Endothelial cell (in vitro differentiated cells): ENCODE measurements around the gene TOB2. TPM values are rescaled to one million over a fixed set of nuclear protein-coding genes. Genes with fewer than 3 reads are reported as not detected.

Source experiments
- DNase-seq: peaks from one replicate; pipeline ENCODE4 v3.0.0; 2021; ENCODE audit warnings: low spot score
- H3K27ac Mint-ChIP-seq: one replicate; pipeline ENCODE4 v1.8.0; 2021; ENCODE audit warnings: mixed read lengths, inconsistent platforms; ENCODE audit not compliant: unreplicated experiment
- H3K27me3 Mint-ChIP-seq: one replicate; pipeline ENCODE4 v1.8.0; 2021; ENCODE audit warnings: mild to moderate bottlenecking, moderate library complexity, mixed read lengths, inconsistent platforms; ENCODE audit not compliant: unreplicated experiment
- H3K36me3 Mint-ChIP-seq: one replicate; pipeline ENCODE4 v1.8.0; 2021; ENCODE audit warnings: mild to moderate bottlenecking, low read depth, mixed read lengths, inconsistent platforms; ENCODE audit not compliant: unreplicated experiment
- H3K4me1 Mint-ChIP-seq: one replicate; pipeline ENCODE4 v1.8.0; 2021; ENCODE audit warnings: mild to moderate bottlenecking, mixed read lengths, inconsistent platforms; ENCODE audit not compliant: unreplicated experiment
- H3K4me3 Mint-ChIP-seq: one replicate; pipeline ENCODE4 v1.8.0; 2021; ENCODE audit warnings: mild to moderate bottlenecking, mixed read lengths, inconsistent platforms; ENCODE audit not compliant: unreplicated experiment
- H3K9me3 Mint-ChIP-seq: one replicate; pipeline ENCODE4 v1.8.0; 2021; ENCODE audit warnings: mixed read lengths, inconsistent platforms; ENCODE audit not compliant: unreplicated experiment
- CTCF ChIP-seq: fragments of 200-600 bp; sonication (generic); IDR thresholded peaks from one replicate; pipeline ENCODE4 v1.5.0; 2021; ENCODE audit warnings: antibody characterized with exemption; ENCODE audit not compliant: unreplicated experiment
- total RNA-seq: library from RNA; stranded (reverse); fragmentation: NEBNext Ultra II Directional; extraction: Animal tissue kit (Norgen Biotek cat#: 25700); gene quantifications from one replicate; pipeline ENCODE4 v1.2.1, GENCODE V29; 2021; ENCODE audit not compliant: unreplicated experiment

Gene TOB2
- total RNA-seq, 1 donor from 2014 or later = 60.3 TPM

GRCh38 chr22:41411021-41411851, 35.4 kb downstream of the TOB2 start:
- Mint-ChIP-seq H3K4me3 (no peak overlapping the region), H3K27me3 (peaks cover 12% of the 10 kb centered on the region), H3K27ac (peak overlapping the region; percentile 7), H3K36me3 (no peaks in the 10 kb centered on the region), H3K9me3 (no peaks in the 10 kb centered on the region), H3K4me1 (peaks cover 13% of the 10 kb centered on the region)
- TF ChIP-seq CTCF = no peak
- no peak for DNase-seq

GRCh38 chr22:41410311-41410751, 36.3 kb downstream of the TOB2 start:
- Mint-ChIP-seq H3K9me3 (no peaks in the 10 kb centered on the region), H3K36me3 (no peaks in the 10 kb centered on the region), H3K27ac (no peak overlapping the region), H3K4me3 (no peak overlapping the region), H3K4me1 (peaks cover 13% of the 10 kb centered on the region), H3K27me3 (peaks cover 12% of the 10 kb centered on the region)
- no peak for TF ChIP-seq CTCF
- no peak for DNase-seq

GRCh38 chr22:41408665-41409064, 37.9 kb downstream of the TOB2 start:
- Mint-ChIP-seq H3K36me3 (no peaks in the 10 kb centered on the region), H3K4me3 (no peak overlapping the region), H3K9me3 (no peaks in the 10 kb centered on the region), H3K27ac (no peak overlapping the region), H3K4me1 (peaks cover 3% of the 10 kb centered on the region), H3K27me3 (peaks cover 8% of the 10 kb centered on the region)
- no peak for DNase-seq
- TF ChIP-seq CTCF = no peak

- TF ChIP-seq CTCF = no peak
- Mint-ChIP-seq H3K27ac (peak overlapping the region; percentile 48), H3K27me3 (peaks cover 5% of the 10 kb centered on the region), H3K4me1 (peaks cover 3% of the 10 kb centered on the region), H3K36me3 (no peaks in the 10 kb centered on the region), H3K9me3 (no peaks in the 10 kb centered on the region), H3K4me3 (no peak overlapping the region)
- DNase-seq = no peak
These were observed 39.2 kb downstream of the TOB2 start for GRCh38 chr22:41407433-41407832.

GRCh38 chr22:41406410-41406809, 40.2 kb downstream of the TOB2 start:
- peaks cover 1% of the 10 kb centered on the region for H3K27me3 Mint-ChIP-seq
- DNase-seq = no peak
- H3K9me3 Mint-ChIP-seq = no peaks in the 10 kb centered on the region
- no peak overlapping the region for H3K4me3 Mint-ChIP-seq
- H3K27ac Mint-ChIP-seq = no peak overlapping the region
- TF ChIP-seq CTCF = no peak
- H3K36me3 Mint-ChIP-seq = no peaks in the 10 kb centered on the region
- no peaks in the 10 kb centered on the region for H3K4me1 Mint-ChIP-seq
